Activated CD4-positive, alpha-beta T cell treated with anti-CD3 and anti-CD28 coated beads, Interleukin-2, amount 10 ng/mL, durations not matched to agents 7 days and 5 days (primary cell): ENCODE measurements around the gene HOOK1. TPM values are rescaled to one million over a fixed set of nuclear protein-coding genes. Genes with fewer than 3 reads are reported as not detected.
"Not testable (repeated sequence)": the region's sequence is repeated elsewhere in the genome, so short reads cannot be mapped to it uniquely, and the experiment has no call there.

ENCODE experiments used
- CTCF ChIA-PET: fragments of 350-600 bp; sonication (Branson Sonifier 250); formaldehyde crosslinking; loops from one replicate; lab custom pipeline; 2021; ENCODE audit warnings: antibody characterized with exemption; lab: Charles Lee
- POLR2A ChIA-PET: fragments of 350-600 bp; sonication (Branson Sonifier 250); formaldehyde crosslinking; loops from one replicate; lab custom pipeline; 2021; ENCODE audit warnings: antibody characterized with exemption; lab: Charles Lee
- DNase-seq: peaks from one replicate; pipeline ENCODE4 v3.0.0-alpha.2; 2020
- H3K27ac Mint-ChIP-seq: one replicate; pipeline ENCODE4 v1.8.0; 2021; ENCODE audit warnings: mild to moderate bottlenecking, moderate library complexity, mixed read lengths
- H3K27me3 Mint-ChIP-seq: one replicate; pipeline ENCODE4 v1.8.0; 2021; ENCODE audit warnings: mixed read lengths
- H3K36me3 Mint-ChIP-seq: one replicate; pipeline ENCODE4 v1.8.0; 2021; ENCODE audit warnings: low read depth, mixed read lengths
- H3K4me1 Mint-ChIP-seq: one replicate; pipeline ENCODE4 v1.8.0; 2021; ENCODE audit warnings: mixed read lengths
- H3K4me3 Mint-ChIP-seq: one replicate; pipeline ENCODE4 v1.8.0; 2021; ENCODE audit warnings: mild to moderate bottlenecking, moderate library complexity, mixed read lengths
- H3K9me3 Mint-ChIP-seq: one replicate; pipeline ENCODE4 v1.8.0; 2021; ENCODE audit warnings: mixed read lengths
- total RNA-seq, 2 experiments: library from RNA; stranded (reverse); gene quantifications; one replicate each; pipeline ENCODE4 v1.2.3, GENCODE V29; 2021

Gene HOOK1
- total RNA-seq, 2 experiments from 2014 or later: 7.7 to 8.0 TPM

GRCh38 chr1:59833991-59834390 lies 19.2 kb downstream of the HOOK1 start:
- no peak for DNase-seq
- ChIA-PET CTCF (no interaction called here), POLR2A (no interaction called here)
- H3K9me3 Mint-ChIP-seq: peaks cover 2% of the 10 kb centered on the region
- H3K4me1 Mint-ChIP-seq: no peaks in the 10 kb centered on the region
- no peak overlapping the region for H3K27ac Mint-ChIP-seq
- no peak overlapping the region for H3K4me3 Mint-ChIP-seq
- H3K36me3 Mint-ChIP-seq: peaks cover 7% of the 10 kb centered on the region
- no peaks in the 10 kb centered on the region for H3K27me3 Mint-ChIP-seq

DNA sequence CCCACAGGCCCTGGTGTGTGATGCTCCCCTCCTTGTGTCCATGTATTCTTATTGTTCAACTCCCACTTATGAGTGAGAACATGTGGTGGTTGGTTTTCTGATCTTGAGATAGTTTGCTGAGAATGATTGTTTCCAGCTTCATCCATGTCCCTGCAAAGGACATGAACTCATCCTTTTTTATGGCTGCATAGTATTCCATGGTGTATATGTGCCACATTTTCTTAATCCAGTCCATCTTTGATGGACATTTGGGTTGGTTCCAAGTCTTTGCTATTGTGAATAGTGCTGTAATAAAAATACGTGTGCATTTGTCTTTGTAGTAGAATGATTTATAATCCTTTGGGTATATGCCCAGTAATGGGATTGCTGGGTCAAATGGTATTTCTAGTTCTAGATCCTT lies 23.1 kb downstream of the HOOK1 start:
- peaks cover 14% of the 10 kb centered on the region for H3K36me3 Mint-ChIP-seq
- DNase-seq, H3K27me3 Mint-ChIP-seq, H3K9me3 Mint-ChIP-seq, CTCF ChIA-PET, H3K27ac Mint-ChIP-seq, H3K4me3 Mint-ChIP-seq, H3K4me1 Mint-ChIP-seq, POLR2A ChIA-PET: not testable (repeated sequence)

DNA sequence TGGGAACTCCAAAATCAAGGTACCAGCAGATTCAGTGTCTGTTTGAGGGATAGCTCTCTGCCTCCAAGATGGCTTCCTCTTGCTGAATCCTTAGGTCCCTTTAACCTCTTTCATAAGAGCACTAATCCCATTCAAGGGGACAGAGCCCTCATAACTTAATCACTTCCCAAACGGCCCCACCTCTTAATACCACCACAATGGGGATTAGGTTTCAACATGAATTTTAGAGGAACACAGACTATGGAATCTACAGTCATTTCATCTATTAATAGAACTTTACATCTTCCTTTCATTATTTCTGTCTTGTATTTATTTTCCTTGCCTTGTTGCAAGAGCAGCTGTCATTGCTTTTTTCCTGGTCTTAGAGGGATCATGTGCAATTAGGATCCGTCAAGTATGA lies 30.3 kb downstream of the HOOK1 start:
- CTCF ChIA-PET: no interaction called here
- H3K36me3 Mint-ChIP-seq: peaks cover 9% of the 10 kb centered on the region
- H3K27me3 Mint-ChIP-seq: no peaks in the 10 kb centered on the region
- H3K4me3 Mint-ChIP-seq: no peak overlapping the region
- DNase-seq: no peak
- POLR2A ChIA-PET: no interaction called here
- H3K27ac Mint-ChIP-seq: no peak overlapping the region
- H3K9me3 Mint-ChIP-seq: no peaks in the 10 kb centered on the region
- H3K4me1 Mint-ChIP-seq: no peaks in the 10 kb centered on the region

DNA sequence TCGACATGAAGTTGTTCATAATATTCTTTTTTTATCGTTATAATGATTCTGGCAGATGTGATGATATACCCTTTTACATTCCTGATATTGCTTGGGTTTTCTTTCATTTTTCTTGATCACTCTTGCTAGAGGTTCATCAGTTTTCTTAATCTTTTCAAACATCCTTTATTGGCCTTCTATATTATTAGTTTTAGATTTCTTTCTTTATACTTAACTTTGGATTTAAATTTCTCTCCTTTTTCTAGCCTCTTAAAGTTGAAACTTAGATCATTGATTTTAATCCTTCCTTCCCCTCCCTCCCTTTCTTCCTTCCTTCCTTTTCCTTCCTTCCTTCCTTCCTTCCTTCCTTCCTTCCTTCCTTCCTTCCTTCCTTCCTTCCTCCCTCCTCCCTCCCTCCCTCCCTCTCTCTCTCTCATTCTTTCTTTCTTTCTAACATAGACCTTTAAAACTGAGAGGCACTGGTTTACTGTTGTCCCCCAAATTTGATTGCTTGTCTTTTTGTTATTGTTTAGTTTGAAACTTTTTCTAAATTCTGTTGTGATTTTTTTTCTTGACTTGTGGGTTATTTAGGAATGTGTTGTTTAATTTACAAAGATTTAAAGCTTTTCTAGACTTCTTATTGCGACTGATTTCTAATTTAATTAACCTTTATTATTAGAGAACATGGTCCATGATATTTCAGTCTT lies 31.6 kb downstream of the HOOK1 start:
- ChIA-PET POLR2A (no interaction called here), CTCF (no interaction called here)
- Mint-ChIP-seq H3K4me3 (no peak overlapping the region), H3K36me3 (peaks cover 4% of the 10 kb centered on the region), H3K9me3 (no peaks in the 10 kb centered on the region), H3K4me1 (no peaks in the 10 kb centered on the region), H3K27me3 (no peaks in the 10 kb centered on the region), H3K27ac (no peak overlapping the region)
- DNase-seq: no peak

GRCh38 chr1:59846895-59847282 lies 32.1 kb downstream of the HOOK1 start:
- ChIA-PET POLR2A (no interaction called here), CTCF (no interaction called here)
- Mint-ChIP-seq H3K27ac (no peak overlapping the region), H3K4me3 (no peak overlapping the region), H3K4me1 (no peaks in the 10 kb centered on the region), H3K27me3 (no peaks in the 10 kb centered on the region), H3K9me3 (no peaks in the 10 kb centered on the region), H3K36me3 (peaks cover 4% of the 10 kb centered on the region)
- DNase-seq: no peak

GRCh38 chr1:59852117-59852516 lies 37.4 kb downstream of the HOOK1 start:
- no peaks in the 10 kb centered on the region for H3K27me3 Mint-ChIP-seq
- ChIA-PET POLR2A (no interaction called here), CTCF (interaction anchor here (0.6 to 0.7 kb wide), 2 partner anchors 12 to 632 kb away, joined by 3 read pairs; no protein-coding TSS in a partner anchor)
- H3K4me1 Mint-ChIP-seq: no peaks in the 10 kb centered on the region
- peaks cover 3% of the 10 kb centered on the region for H3K9me3 Mint-ChIP-seq
- no peak overlapping the region for H3K4me3 Mint-ChIP-seq
- H3K36me3 Mint-ChIP-seq: peaks cover 4% of the 10 kb centered on the region
- no peak for DNase-seq
- H3K27ac Mint-ChIP-seq: no peak overlapping the region

DNA sequence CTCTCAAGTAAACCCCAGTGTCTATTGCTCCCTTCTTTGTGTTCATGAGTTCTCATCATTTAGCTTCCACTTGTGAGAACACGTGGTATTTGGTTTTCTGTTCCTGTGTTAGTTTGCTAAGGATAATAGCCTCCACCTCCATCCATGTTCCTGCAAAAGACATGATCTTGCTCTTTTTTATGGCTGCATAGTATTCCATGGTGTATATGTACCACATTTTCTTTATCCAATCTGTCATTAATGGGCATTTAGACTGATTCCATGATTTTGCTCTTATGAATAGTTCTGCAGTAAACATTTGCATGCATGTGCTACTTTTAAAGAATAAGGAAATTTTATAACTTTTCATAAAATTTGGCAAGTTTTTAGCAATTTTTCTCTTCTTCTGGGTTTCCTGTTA lies 40.5 kb downstream of the HOOK1 start:
- H3K9me3 Mint-ChIP-seq, H3K27ac Mint-ChIP-seq, DNase-seq, H3K36me3 Mint-ChIP-seq, CTCF ChIA-PET, H3K4me1 Mint-ChIP-seq, POLR2A ChIA-PET, H3K4me3 Mint-ChIP-seq, H3K27me3 Mint-ChIP-seq: not testable (repeated sequence)

- Mint-ChIP-seq H3K4me3 (no peak overlapping the region), H3K27ac (no peak overlapping the region), H3K4me1 (no peaks in the 10 kb centered on the region), H3K27me3 (no peaks in the 10 kb centered on the region), H3K9me3 (peaks cover 3% of the 10 kb centered on the region), H3K36me3 (peaks cover 4% of the 10 kb centered on the region)
- CTCF ChIA-PET: no interaction called here
- DNase-seq: no peak
- POLR2A ChIA-PET: no interaction called here
Observed at GRCh38 chr1:59856725-59857338, 42.1 kb downstream of the HOOK1 start.

DNA sequence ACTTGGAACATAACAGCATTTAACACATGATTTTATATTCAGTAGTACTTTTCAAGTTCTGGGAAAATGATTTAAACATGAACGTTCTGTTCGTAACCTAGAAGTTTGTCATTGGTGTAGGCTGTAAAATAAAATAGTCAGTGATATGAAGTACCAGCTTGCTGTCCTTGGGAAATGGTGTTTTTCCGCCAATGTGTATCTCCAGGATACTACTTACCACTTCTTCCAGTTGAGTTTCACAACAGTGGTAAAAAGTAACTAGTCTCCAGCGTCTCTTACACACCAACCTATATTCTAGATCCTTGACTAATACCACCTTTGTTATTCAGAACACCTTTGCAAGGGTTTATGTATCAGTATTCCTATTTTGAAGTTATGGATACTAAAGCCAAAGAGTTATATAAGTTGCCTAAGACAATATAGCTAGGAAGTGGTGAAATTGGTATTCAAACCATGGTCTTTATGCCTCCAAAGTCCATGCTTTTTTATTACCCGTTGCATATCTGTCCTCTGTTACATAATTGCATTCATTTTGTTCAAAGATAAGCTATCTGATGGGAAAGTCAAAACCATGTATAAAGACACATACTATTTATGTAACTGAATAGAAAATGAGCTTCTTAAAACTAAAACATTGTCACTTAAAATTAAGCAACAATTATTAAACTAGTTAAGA lies 43.1 kb downstream of the HOOK1 start:
- peaks cover 4% of the 10 kb centered on the region for H3K36me3 Mint-ChIP-seq

DNA sequence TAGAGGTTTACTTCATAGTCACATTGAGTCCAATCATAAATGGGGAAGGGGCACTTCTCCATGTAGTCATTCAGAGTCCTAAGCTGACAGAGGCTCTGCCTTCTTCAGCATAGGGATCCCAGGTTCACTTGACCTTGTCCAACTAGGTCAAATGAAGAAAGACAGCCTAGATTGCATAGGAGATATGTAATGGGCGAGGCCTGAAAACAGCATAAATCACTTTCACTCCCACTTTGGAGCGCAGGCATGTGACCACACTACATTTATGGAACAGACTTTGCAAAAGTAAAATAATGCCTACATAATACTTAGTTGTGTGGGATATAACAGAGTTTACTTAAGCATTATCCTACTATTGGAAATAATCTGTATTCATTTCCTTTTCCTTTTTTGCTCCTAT lies 51.7 kb downstream of the HOOK1 start:
- DNase-seq: no peak
- ChIA-PET CTCF (no interaction called here), POLR2A (no interaction called here)
- Mint-ChIP-seq H3K36me3 (no peaks in the 10 kb centered on the region), H3K27ac (no peak overlapping the region), H3K9me3 (no peaks in the 10 kb centered on the region), H3K4me1 (no peaks in the 10 kb centered on the region), H3K4me3 (no peak overlapping the region), H3K27me3 (no peaks in the 10 kb centered on the region)

More for the DNA sequence above, 43.1 kb downstream of the HOOK1 start:
- Mint-ChIP-seq H3K4me3 (no peak overlapping the region), H3K27ac (no peak overlapping the region), H3K4me1 (no peaks in the 10 kb centered on the region), H3K9me3 (peaks cover 3% of the 10 kb centered on the region), H3K27me3 (no peaks in the 10 kb centered on the region)
- CTCF ChIA-PET: interaction anchor here (0.7 to 1.0 kb wide), 3 partner anchors 14 to 1750 kb away, joined by 4 to 5 read pairs (median 4); no protein-coding TSS in a partner anchor
- no peak for DNase-seq
- POLR2A ChIA-PET: no interaction called here

- no peaks in the 10 kb centered on the region for H3K4me1 Mint-ChIP-seq
- ChIA-PET CTCF (no interaction called here), POLR2A (no interaction called here)
- H3K27ac Mint-ChIP-seq: no peak overlapping the region
- H3K36me3 Mint-ChIP-seq: peaks cover 2% of the 10 kb centered on the region
- H3K9me3 Mint-ChIP-seq: no peaks in the 10 kb centered on the region
- no peaks in the 10 kb centered on the region for H3K27me3 Mint-ChIP-seq
- no peak for DNase-seq
- no peak overlapping the region for H3K4me3 Mint-ChIP-seq
Observed at GRCh38 chr1:59871746-59872145, 57.0 kb downstream of the HOOK1 start.

DNA sequence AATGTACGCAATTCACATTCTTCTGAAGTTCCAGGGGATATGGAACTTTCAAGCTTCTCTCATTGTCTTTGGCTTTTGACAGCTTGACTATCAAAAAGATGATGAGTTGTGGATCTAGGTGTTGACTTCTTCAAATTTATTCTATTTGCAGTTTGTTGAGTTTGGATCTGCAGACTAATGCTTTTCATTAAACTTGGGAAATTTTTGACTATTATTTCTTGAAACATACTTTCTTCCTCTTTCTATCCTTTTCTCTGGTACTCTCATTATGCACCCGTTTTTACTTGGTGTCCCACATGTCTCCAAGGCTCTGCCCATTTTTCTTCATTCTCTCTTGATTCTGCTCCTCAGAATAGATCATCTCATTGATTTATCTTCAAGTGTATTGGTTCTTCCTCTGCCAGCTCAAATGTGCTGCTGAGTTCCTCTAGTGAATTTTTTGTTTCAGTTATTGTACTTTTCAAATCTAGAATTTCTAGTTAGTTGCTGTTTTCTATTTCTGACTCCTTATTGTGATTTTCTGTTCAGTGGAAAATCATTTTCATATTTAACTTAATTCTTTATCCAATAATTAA lies 62.4 kb downstream of the HOOK1 start:
- Mint-ChIP-seq H3K4me1 (peaks cover 1% of the 10 kb centered on the region), H3K4me3 (no peak overlapping the region), H3K27ac (no peak overlapping the region), H3K27me3 (no peaks in the 10 kb centered on the region), H3K36me3 (peaks cover 5% of the 10 kb centered on the region), H3K9me3 (peaks cover 8% of the 10 kb centered on the region)
- ChIA-PET POLR2A (no interaction called here), CTCF (interaction anchor here (0.9 to 1.0 kb wide), 2 partner anchors 9 to 70 kb away, joined by 3 to 4 read pairs; no protein-coding TSS in a partner anchor)
- no peak for DNase-seq

DNA sequence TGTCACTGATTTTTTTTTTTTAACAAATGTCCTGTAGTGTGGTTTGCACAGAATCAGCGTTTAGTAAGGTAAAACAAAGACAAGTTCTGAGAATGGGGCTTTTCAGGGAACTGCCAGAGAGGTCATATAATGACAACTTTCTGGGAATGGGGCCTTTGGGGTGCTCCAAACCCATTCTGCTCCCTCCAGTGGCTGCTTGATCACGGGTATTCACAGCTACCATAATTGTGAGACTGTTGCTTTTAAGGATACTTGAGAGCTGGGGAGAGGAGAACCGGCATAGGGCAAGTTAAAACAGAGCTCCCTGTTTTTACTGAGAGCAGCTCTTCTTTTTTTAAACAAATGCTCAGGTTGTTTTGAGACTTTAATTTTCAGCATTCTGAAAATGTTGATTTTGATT lies 63.6 kb downstream of the HOOK1 start:
- no peak overlapping the region for H3K27ac Mint-ChIP-seq
- H3K36me3 Mint-ChIP-seq: peaks cover 5% of the 10 kb centered on the region
- POLR2A ChIA-PET: no interaction called here
- peaks cover 1% of the 10 kb centered on the region for H3K4me1 Mint-ChIP-seq
- DNase-seq: no peak
- no peak overlapping the region for H3K4me3 Mint-ChIP-seq
- peaks cover 8% of the 10 kb centered on the region for H3K9me3 Mint-ChIP-seq
- H3K27me3 Mint-ChIP-seq: peaks cover 2% of the 10 kb centered on the region
- CTCF ChIA-PET: interaction anchor here (1.0 to 2.9 kb wide), 2 partner anchors 69 to 72 kb away, joined by 3 to 12 read pairs; no protein-coding TSS in a partner anchor
